GM19023 (cell line): Measurements from ENCODE around the gene OR8D1.
"Not testable (repeated sequence)": the region's sequence is repeated elsewhere in the genome, so short reads cannot be mapped to it uniquely, and the experiment has no call there.

Experiments
- ATAC-seq: cut with Tn5 transposase; IDR thresholded peaks from one replicate; pipeline ENCODE4 v1.9.1; 2021; ENCODE audit warnings: mild to moderate bottlenecking, moderate library complexity; ENCODE audit not compliant: unreplicated experiment

Gene OR8D1

GRCh38 chr11:124285610-124286344 is 28.0 kb downstream of the OR8D1 start:
- no peak for ATAC-seq

GRCh38 chr11:124278261-124278660 is 35.5 kb downstream of the OR8D1 start:
- no peak for ATAC-seq

- ATAC-seq, result no peak
Observed at GRCh38 chr11:124277804-124278203, 35.9 kb downstream of the OR8D1 start.

- no peak for ATAC-seq
Observed at GRCh38 chr11:124277207-124277606, 36.5 kb downstream of the OR8D1 start.

GRCh38 chr11:124276081-124276480 is 37.7 kb downstream of the OR8D1 start:
- ATAC-seq, result no peak

- ATAC-seq, result no peak
Observed at GRCh38 chr11:124274000-124274399, 39.7 kb downstream of the OR8D1 start.

GRCh38 chr11:124270886-124271285 is 42.9 kb downstream of the OR8D1 start:
- ATAC-seq, result not testable (repeated sequence)

- ATAC-seq, result not testable (repeated sequence)
Observed at GRCh38 chr11:124265041-124265440, 48.7 kb downstream of the OR8D1 start.

GRCh38 chr11:124256076-124256475 is 57.7 kb downstream of the OR8D1 start, which contains the start of gene OR8G5:
OR8G5 (plus strand) TSS chr11:124256376; CDS start chr11:124264932, 8,556 bp downstream.
- no peak for ATAC-seq
